A549 (cell line): ENCODE results near the gene ACP4. TPM values are rescaled to one million over a fixed set of nuclear protein-coding genes. Genes with fewer than 3 reads are reported as not detected.

ENCODE experiments used
- ATAC-seq, 2 experiments: fragments of 200-7000 bp in 1 of 2; fragments of >200 bp in 1 of 2; cut with Nextera tagmentation in 1 of 2; cut with Tn5 transposase in 1 of 2; 3 replicates each; pipeline versions ENCODE4 v1.8.0 to v1.9.1; 2018 to 2020; ENCODE audit warnings: mild to moderate bottlenecking in 1 of 2, moderate library complexity in 1 of 2
- CTCF ChIA-PET: fragments of 300-600 bp; sonication (Branson Sonifier 250); formaldehyde crosslinking; extraction: SDS; loops from one replicate; lab custom pipeline; 2021; ENCODE audit warnings: antibody characterized with exemption, inconsistent platforms; lab: Yijun Ruan, JAX
- POLR2A ChIA-PET: fragments of 350-600 bp; formaldehyde crosslinking; extraction: SDS; loops from one replicate; lab custom pipeline; 2021; ENCODE audit warnings: antibody characterized with exemption, inconsistent platforms; lab: Yijun Ruan, JAX
- DNase-seq, 2 experiments: peaks; one replicate each; pipeline versions ENCODE4 v3.0.0 to v3.0.0-alpha.2; 2011 to 2016; ENCODE audit warnings: low read depth in 1 of 2, low spot score in 1 of 2
- FAIRE-seq: peaks from 2 replicates; lab custom pipeline; 2011; peaks lifted over from hg19 to GRCh38; lab: Jason Lieb, UNC
- H3K27ac ChIP-seq, 2 experiments: fragments of >200 bp; sonication (Bioruptor Twin); formaldehyde crosslinking; 3 replicates each; pipeline ENCODE4 v1.5.1; 2016 to 2017
- H3K4me1 ChIP-seq: fragments of >200 bp; sonication (Bioruptor Twin); formaldehyde crosslinking; 3 replicates; pipeline ENCODE4 v1.6.1; 2016
- H3K4me2 ChIP-seq: fragments of >200 bp; sonication (Bioruptor Twin); formaldehyde crosslinking; 3 replicates; pipeline ENCODE4 v1.6.1; 2016
- H3K4me3 ChIP-seq: fragments of >200 bp; sonication (Bioruptor Twin); formaldehyde crosslinking; 3 replicates; pipeline ENCODE4 v1.5.1; 2016
- H3K9me3 ChIP-seq: fragments of >200 bp; sonication (Bioruptor Twin); formaldehyde crosslinking; 3 replicates; pipeline ENCODE4 v1.6.1; 2016
- ATOH8 ChIP-seq: fragments of 250-450 bp; sonication (Bioruptor Pico); IDR thresholded peaks from 2 replicates; pipeline ENCODE4 v1.5.0; 2020; ENCODE audit warnings: low read depth, mild to moderate bottlenecking, moderate library complexity
- CBX2 ChIP-seq: fragments of 200-600 bp; sonication (generic); IDR thresholded peaks from 2 replicates; pipeline ENCODE4 v1.6.1; 2016; ENCODE audit warnings: low read depth, mild to moderate bottlenecking, borderline replicate concordance
- CBX8 ChIP-seq: fragments of 200-600 bp; sonication (generic); IDR thresholded peaks from 2 replicates; pipeline ENCODE4 v1.6.1; 2016
- CEBPB ChIP-seq, 2 experiments: fragments of >200 bp in 1 of 2; sonication (Bioruptor Twin) in 1 of 2; formaldehyde crosslinking in 1 of 2; IDR thresholded peaks; 2 replicates each; pipeline ENCODE4 v1.6.1; 2012 to 2016
- CHD2 ChIP-seq: fragments of 150-350 bp; IDR thresholded peaks from 2 replicates; pipeline ENCODE4 v1.6.1; 2014; ENCODE audit warnings: low read length; ENCODE audit not compliant: partially characterized antibody
- EHF ChIP-seq: fragments of 250-450 bp; sonication (Bioruptor Pico); IDR thresholded peaks from 2 replicates; pipeline ENCODE4 v1.5.0; 2020; ENCODE audit warnings: mild to moderate bottlenecking
- ELK1 ChIP-seq: fragments of 150-350 bp; IDR thresholded peaks from 2 replicates; pipeline ENCODE4 v1.6.1; 2014; ENCODE audit warnings: low read depth, mild to moderate bottlenecking, low read length
- FOSB ChIP-seq: fragments of 250-450 bp; sonication (Bioruptor Pico); IDR thresholded peaks from 2 replicates; pipeline ENCODE4 v1.5.0; 2020; ENCODE audit warnings: mild to moderate bottlenecking, moderate library complexity
- GATA3 ChIP-seq: IDR thresholded peaks from 2 replicates; pipeline ENCODE4 v1.6.1; 2012; ENCODE audit warnings: borderline replicate concordance
- HDAC2 ChIP-seq: fragments of 200-600 bp; sonication (generic); IDR thresholded peaks from 2 replicates; pipeline ENCODE4 v1.6.1; 2016
- JUN ChIP-seq, 2 experiments: fragments of >200 bp; sonication (Bioruptor Twin); formaldehyde crosslinking; IDR thresholded peaks; 2 replicates in 1 of 2; 3 replicates in 1 of 2; pipeline ENCODE4 v1.6.1; 2016 to 2017
- JUNB ChIP-seq: fragments of >200 bp; sonication (Bioruptor Twin); formaldehyde crosslinking; IDR thresholded peaks from 2 replicates; pipeline ENCODE4 v1.6.1; 2016
- MAFK ChIP-seq: fragments of 450-650 bp; IDR thresholded peaks from 2 replicates; pipeline ENCODE4 v1.6.1; 2014; ENCODE audit not compliant: partially characterized antibody
- NFE2L2 ChIP-seq: fragments of 150-350 bp; conservative IDR thresholded peaks from 2 replicates; pipeline ENCODE4 v1.6.1; 2014; ENCODE audit warnings: low read length
- PBX3 ChIP-seq: IDR thresholded peaks from 2 replicates; pipeline ENCODE4 v1.6.1; 2012
- RCOR1 ChIP-seq: fragments of 150-350 bp; IDR thresholded peaks from 2 replicates; pipeline ENCODE4 v1.6.1; 2014; ENCODE audit warnings: antibody characterized with exemption, low read length, low read depth
- RNF2 ChIP-seq: fragments of 200-600 bp; sonication (generic); IDR thresholded peaks from 2 replicates; pipeline ENCODE4 v1.6.1; 2016; ENCODE audit warnings: low read depth, mild to moderate bottlenecking, antibody characterized with exemption, moderate library complexity, borderline replicate concordance
- SMC3 ChIP-seq: fragments of >200 bp; sonication (Bioruptor Twin); formaldehyde crosslinking; IDR thresholded peaks from 3 replicates; pipeline ENCODE4 v1.6.1; 2018; ENCODE audit warnings: inconsistent platforms
- SREBF2 ChIP-seq: fragments of 450-650 bp; IDR thresholded peaks from 2 replicates; pipeline ENCODE4 v1.6.1; 2014; ENCODE audit warnings: mild to moderate bottlenecking, moderate library complexity
- TP53 ChIP-seq: fragments of 250-450 bp; sonication (Bioruptor Pico); IDR thresholded peaks from 2 replicates; pipeline ENCODE4 v1.5.0; 2021; ENCODE audit warnings: mild to moderate bottlenecking, moderate library complexity
- USF2 ChIP-seq: fragments of 450-650 bp; IDR thresholded peaks from 2 replicates; pipeline ENCODE4 v1.6.1; 2014; ENCODE audit warnings: antibody characterized with exemption
- ZC3H11A ChIP-seq: fragments of 450-650 bp; IDR thresholded peaks from 2 replicates; pipeline ENCODE4 v1.6.1; 2014; ENCODE audit warnings: antibody characterized with exemption, mild to moderate bottlenecking
- ZNF302 ChIP-seq: fragments of 250-450 bp; sonication (Bioruptor Pico); IDR thresholded peaks from 2 replicates; pipeline ENCODE4 v1.9.0; 2021; ENCODE audit warnings: inconsistent platforms, mild to moderate bottlenecking, moderate library complexity
- WGBS: methylation state at CpG from one replicate; pipeline ENCODE4 v1.1.6; 2017; ENCODE audit errors: missing lambda C conversion rate; 5-methylcytosine and 5-hydroxymethylcytosine counted together
- polyA plus RNA-seq, 4 experiments: library from polyadenylated mRNA; depleted of rRNA in 3 of 4; stranded (reverse); fragments of >200 nt; fragmentation: RNase III in 1 of 4; extraction: RNeasy Plus Mini Kit Qiagen cat#74134 plus additional on column Dnase treatment in 1 of 4; gene quantifications; 2 replicates in 3 of 4; 3 replicates in 1 of 4; pipeline ENCODE4 v1.2.3, GENCODE V29; 2011 to 2017

ACP4 gene
- polyA plus RNA-seq, 2 of the 4 experiments (the other 2 are of a cell fraction) = not detected

GRCh38 chr19:50833117-50833801 lies 43.0 kb downstream of the ACP4 start, which contains the start of gene KLK15 (continued):
- TF ChIP-seq PBX3 (no peak), HDAC2 (no peak), ZNF302 (CRISPR knock-in tag) (no peak), ATOH8 (CRISPR knock-in tag) (no peak), USF2 (no peak), CEBPB (IDR thresholded peaks at IDR 0.05) (no peak)
- TF ChIP-seq, all 56 proteins: peak for 0

- DNase-seq = no peak
- CTCF ChIA-PET = interaction anchor here (1.3 to 2.2 kb wide), 2 partner anchors 19 to 88 kb away, joined by 4 to 10 read pairs; no protein-coding TSS in a partner anchor
- H3K4me2 ChIP-seq = no peak overlapping the region
- FAIRE-seq = no peak
- TF ChIP-seq CBX8 = no peak
- TF ChIP-seq, all 56 proteins: peak for 0
- no peak overlapping the region for H3K27ac ChIP-seq
- no peaks in the 10 kb centered on the region for H3K9me3 ChIP-seq
- H3K4me3 ChIP-seq = no peak overlapping the region
- 82% methylated on average over 6 of the region's 6 CpGs for WGBS
- ATAC-seq = no peak
- POLR2A ChIA-PET = no interaction called here
- peaks cover 9% of the 10 kb centered on the region; the same call in 1 of the 3 replicates for H3K4me1 ChIP-seq
Measured at GRCh38 chr19:50833802-50834167, 43.6 kb downstream of the ACP4 start.

- H3K4me1 ChIP-seq = peaks cover 9% of the 10 kb centered on the region; the same call in 1 of the 3 replicates
- TF ChIP-seq RNF2 = 0 out of 2 replicates have a peak, but pooled peaks have one; percentile 23
- TF ChIP-seq GATA3 = no peak
- TF ChIP-seq, all 56 proteins: peak for 1
- ATAC-seq (peak; percentile 40 to 55), FAIRE-seq (no peak), DNase-seq (peak in 1 of 2 experiments; percentile 51)
- 51% methylated on average over 13 of the region's 13 CpGs for WGBS
- peak overlapping the region; percentile 56 for H3K4me3 ChIP-seq
- H3K9me3 ChIP-seq = no peaks in the 10 kb centered on the region
- peak overlapping the region; percentile 64 to 83 for H3K27ac ChIP-seq
- peak overlapping the region; percentile 91 for H3K4me2 ChIP-seq
- ChIA-PET POLR2A (no interaction called here), CTCF (interaction anchor here (0.9 to 1.3 kb wide), 3 partner anchors 9 to 297 kb away, joined by 3 to 4 read pairs (median 3); no protein-coding TSS in a partner anchor)
Measured at GRCh38 chr19:50835103-50835784, 45.0 kb downstream of the ACP4 start.

GRCh38 chr19:50835785-50836542 lies 45.7 kb downstream of the ACP4 start:
- ChIA-PET POLR2A (no interaction called here), CTCF (interaction anchor here (0.9 to 4.8 kb wide), 2 partner anchors 9 to 86 kb away, joined by 3 to 39 read pairs; no protein-coding TSS in a partner anchor)
- Histone ChIP-seq H3K4me2 (peak overlapping the region; percentile 91), H3K9me3 (no peaks in the 10 kb centered on the region), H3K27ac (peak overlapping the region; percentile 64 to 83), H3K4me1 (peaks cover 9% of the 10 kb centered on the region; the same call in 1 of the 3 replicates), H3K4me3 (peak overlapping the region; percentile 56)
- FAIRE-seq (no peak), ATAC-seq (peak; percentile 83 to 96), DNase-seq (peak; percentile 83 to 95)
- 12% methylated on average over 35 of the region's 67 CpGs for WGBS
- TF ChIP-seq ZNF302 (CRISPR knock-in tag) (no peak), ZC3H11A (no peak), ELK1 (no peak), EHF (CRISPR knock-in tag) (no peak), TP53 (no peak), CBX2 (no peak), MAFK (no peak), NFE2L2 (no peak), FOSB (CRISPR knock-in tag) (no peak), GATA3 (no peak), JUNB (no peak), RCOR1 (no peak), JUN (IDR thresholded peaks at IDR 0.05) (peak in 1 of 2 experiments; percentile 54; a peak in 1 of 5 replicates), SREBF2 (no peak), SMC3 (no peak), CHD2 (no peak)
